Tongue (tissue), 2 donors: ENCODE measurements around the gene CELA3A. TPM values are rescaled to one million over a fixed set of nuclear protein-coding genes. Genes with fewer than 3 reads are reported as not detected.
A peak's percentile ranks its signal among the peaks of the same experiment; 100 is the strongest.
"Not testable (repeated sequence)": the region's sequence is repeated elsewhere in the genome, so short reads cannot be mapped to it uniquely, and the experiment has no call there.

ENCODE experiments used
- DNase-seq: peaks from one replicate; pipeline ENCODE4 v3.0.0-alpha.2; 2015
- total RNA-seq: library from RNA; depleted of rRNA; stranded (reverse); fragments of >200 nt; gene quantifications from one replicate; pipeline ENCODE4 v1.2.3, GENCODE V29; 2014

CELA3A gene
- total RNA-seq, 1 donor from 2014 or later, result not detected

DNA sequence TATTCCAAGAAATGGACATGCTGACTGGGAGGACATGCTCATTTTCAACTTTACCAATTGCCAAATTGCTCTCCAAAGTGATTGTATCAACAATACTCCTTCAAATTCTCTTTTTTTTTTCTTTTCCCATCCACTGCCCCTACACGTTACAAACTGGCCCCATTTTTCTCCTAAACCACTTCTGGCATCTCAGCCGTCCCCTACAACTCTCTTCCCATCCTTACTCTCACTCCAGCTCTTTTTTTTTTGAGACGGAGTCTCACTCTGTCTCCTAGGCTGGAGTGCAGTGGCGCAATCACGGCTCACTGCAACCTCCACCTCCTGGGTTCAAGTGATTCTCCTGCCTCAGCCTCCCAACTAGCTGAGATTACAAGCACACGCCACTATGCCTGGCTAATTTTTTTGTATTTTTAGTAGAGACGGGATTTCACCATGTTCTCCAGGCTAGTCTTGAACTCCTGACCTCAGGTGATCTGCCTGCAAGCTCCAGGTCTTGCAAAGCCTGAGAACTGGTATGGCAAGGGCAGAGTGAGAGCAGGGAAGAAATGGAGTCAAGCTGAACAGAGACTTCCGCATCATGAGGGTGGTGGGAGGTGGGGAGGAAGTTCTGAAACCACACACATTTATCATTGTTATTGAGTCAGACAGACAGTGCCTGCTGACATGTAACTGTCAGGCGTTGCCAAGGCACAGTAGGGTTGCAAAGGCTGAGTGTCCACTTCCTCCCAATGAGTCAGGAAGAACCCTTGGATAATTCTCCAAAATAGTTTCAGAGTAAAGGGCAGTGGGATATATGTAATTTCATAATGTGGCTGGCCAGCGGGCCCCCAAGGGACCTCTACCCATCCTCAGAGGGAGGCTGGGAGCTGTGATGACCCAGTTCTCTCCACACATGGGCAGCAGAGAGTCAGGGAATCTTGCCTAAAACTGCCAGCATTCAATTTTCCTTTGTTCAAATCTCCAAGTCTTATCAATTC lies 17.4 kb downstream of the CELA3A start:
- DNase-seq, result no peak

GRCh38 chr1:22021061-22021460 lies 19.6 kb downstream of the CELA3A start:
- DNase-seq, result no peak

GRCh38 chr1:22024485-22025367 lies 23.3 kb downstream of the CELA3A start:
- DNase-seq, result peak; percentile 87

DNA sequence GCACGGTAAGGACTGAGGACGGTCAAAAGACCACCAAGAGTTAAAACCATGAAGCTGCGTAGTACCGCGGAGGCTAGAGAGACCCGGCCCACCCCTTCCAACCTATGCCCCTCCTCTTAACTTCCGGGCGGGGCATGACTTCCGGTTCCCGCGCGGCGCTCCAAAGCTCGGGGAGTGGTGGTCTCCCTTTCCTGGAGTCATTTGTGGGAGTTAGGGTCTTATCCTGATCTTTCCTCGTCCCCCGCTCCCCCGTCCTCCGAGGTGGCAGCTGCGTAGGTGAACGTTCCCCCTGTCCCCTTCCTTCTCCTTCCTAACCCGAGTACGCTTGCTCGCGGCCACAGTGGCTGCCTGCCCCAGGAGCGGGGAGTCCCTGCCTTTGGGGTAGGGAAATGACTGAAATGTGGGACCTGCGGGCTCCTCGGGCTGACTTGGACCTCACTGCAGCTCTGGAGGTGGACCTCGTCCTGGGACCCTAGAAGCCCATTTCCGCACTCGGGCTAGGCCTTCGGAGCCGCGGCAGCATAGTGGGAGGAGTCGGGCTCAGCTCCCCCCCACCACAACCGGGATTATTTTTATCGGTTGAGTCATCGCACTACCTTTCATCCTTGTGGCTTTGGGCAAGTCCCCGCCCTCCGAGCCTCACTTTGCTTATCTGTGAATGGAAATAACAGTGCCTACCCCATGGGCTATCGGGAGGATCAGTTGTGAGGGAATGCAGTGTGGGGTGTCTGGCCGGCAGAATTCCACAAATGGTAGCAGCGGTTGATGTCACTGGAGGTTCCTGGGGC lies 24.1 kb downstream of the CELA3A start:
- DNase-seq, result peak; percentile 96

DNA sequence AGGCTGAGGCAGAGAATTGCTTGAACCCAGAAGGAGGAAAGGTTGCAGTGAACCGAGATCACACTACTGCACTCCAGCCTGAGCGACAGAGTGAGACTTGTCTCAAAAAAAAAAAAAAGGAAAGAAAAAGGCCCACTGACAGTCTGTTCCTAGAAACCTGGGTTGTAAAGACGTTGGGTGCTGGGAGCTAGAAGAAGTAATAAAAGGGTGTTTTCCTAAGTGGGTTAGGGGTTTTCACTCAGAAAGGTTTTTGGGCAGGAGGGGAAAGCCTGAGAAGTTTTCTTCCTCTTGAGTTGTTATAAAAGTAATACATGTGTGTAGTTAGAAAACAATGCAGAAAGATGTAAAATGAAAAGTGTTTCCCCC lies 25.4 kb downstream of the CELA3A start:
- DNase-seq, result no peak

DNA sequence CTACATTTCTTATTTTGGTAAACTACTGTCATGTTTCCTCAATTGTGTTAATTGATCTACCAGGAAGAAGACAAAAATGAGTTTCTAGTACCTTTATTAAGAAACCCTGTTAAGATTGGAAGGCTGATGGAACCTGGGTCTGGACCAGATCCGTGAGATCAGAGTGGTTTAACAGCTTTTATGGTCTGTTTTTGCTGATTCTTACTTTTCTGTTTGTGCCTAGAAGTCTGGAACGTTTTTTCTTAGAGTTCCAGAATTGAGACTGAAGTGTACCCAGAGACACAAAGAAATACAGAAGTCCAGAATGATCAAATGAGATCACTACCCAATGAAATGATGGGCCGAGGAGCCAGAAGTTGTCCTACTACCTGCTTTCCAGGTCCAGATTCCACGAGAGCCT lies 28.6 kb downstream of the CELA3A start:
- no peak for DNase-seq

GRCh38 chr1:22030473-22030872 lies 29.0 kb downstream of the CELA3A start:
- DNase-seq, result no peak

- DNase-seq, result peak; percentile 74
These were observed 29.9 kb downstream of the CELA3A start for GRCh38 chr1:22031214-22031962.

DNA sequence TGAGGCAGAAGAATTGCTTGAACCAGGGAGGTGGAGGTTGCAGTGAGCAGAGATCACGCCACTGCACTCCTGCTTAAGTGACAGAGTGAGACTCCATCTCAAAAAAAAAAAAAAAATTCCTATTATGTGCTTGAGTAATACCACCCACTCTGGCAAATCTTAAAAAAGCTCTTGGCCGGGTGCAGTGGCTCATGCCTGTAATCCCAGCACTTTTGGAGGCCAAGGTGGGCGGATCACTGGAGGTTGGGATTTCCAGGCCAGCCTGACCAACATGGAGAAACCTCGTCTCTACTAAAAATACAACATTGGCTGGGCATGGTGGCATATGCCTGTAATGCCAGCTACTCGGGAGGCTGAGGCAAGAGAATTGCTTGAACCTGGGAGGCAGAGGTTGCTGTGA lies 33.4 kb downstream of the CELA3A start:
- DNase-seq, result not testable (repeated sequence)

- no peak for DNase-seq
These were observed 36.1 kb downstream of the CELA3A start for GRCh38 chr1:22037520-22037919.

- peak; percentile 84 for DNase-seq
These were observed 36.6 kb downstream of the CELA3A start for GRCh38 chr1:22038036-22038435.

- peak; percentile 90 for DNase-seq
These were observed 38.3 kb downstream of the CELA3A start for GRCh38 chr1:22039594-22040285.

DNA sequence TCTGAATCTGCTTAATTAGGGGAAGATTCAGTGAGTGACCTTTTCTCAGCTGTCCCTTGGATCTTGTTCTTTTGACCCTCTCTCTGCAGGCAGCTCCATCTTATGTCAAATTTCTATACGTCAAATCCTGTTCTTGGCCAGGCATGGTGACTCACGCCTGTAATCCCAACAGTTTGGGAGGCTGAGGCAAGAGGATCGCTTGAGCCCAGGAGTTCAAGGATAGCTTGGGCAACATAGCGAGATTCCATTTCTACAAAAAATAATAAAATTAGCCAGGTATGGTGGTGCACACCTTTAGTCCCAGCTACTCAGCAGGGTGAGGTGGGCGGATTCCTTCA lies 38.8 kb downstream of the CELA3A start:
- no peak for DNase-seq

- DNase-seq, result no peak
These were observed 40.0 kb downstream of the CELA3A start for GRCh38 chr1:22041505-22041904.

DNA sequence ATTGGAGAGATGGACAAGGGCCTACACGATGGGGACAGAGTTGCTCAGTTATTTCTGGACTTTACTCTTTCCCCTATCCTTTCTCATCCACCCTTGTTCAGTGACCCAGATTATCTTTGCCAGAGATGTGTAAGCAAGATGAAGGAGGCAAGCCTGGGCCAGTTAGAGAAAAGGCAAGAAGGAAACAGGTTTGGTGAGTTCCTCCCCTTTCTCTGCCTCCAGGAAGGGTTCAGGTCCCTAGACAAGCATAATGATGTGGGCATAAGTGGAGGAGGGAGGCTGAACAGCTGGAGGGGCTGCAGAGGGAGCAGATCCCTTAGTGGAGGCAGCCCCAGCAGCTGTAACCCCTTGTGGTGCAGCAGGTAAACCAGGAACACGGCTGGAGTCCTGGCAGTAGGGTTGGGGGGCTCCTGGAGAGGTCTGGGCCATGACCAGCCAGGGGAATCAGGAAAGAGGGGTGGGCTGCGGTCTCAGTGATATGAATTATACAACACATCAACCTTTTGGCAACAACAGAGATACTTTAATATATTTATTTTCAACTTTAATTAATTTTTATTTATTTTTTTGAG lies 41.8 kb downstream of the CELA3A start:
- DNase-seq, result peak; percentile 69

DNA sequence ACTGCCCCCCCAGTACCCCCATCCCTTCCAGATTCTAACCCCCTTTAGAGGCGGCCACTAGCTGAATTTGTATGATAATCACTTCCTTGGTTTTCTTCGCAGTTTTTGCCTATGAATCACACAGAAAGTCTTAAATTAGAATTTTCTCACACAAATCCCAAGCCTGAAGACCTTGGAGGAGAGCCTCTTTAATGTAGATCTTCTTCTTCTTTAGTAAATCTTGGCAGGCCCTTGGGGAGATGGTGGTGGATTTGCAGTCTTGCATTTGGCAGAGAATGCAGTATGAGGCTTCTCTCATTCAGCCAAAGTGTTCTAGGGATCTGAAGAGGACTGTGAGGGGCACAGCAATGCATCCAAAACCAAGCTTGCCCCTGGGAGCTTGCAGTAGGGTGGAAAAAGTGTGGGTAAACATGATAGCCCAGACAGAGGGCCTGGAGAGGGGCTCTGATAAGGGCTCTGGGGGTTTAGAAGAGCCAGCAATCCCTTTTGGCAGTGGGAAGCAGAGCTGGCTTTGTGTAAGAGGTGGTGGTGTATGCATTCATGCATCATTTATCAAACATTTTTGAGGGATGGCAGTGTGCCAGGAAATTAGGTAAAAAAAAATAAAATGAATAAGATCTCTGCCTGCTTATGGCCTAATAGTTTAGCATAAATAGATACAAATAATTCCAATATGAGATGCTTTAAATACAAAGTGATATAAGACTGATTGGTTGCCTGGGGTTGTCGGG lies 43.4 kb downstream of the CELA3A start:
- peak; percentile 56 for DNase-seq

GRCh38 chr1:22045604-22046228 lies 44.3 kb downstream of the CELA3A start:
- no peak for DNase-seq

GRCh38 chr1:22048351-22049192 lies 47.1 kb downstream of the CELA3A start:
- DNase-seq, result no peak
